ENCODE results near the gene TBCB. TPM values are rescaled to one million over a fixed set of nuclear protein-coding genes. Genes with fewer than 3 reads are reported as not detected.

Gene TBCB
- total RNA-seq, 4 donors from 2014 or later = 57.4 to 122 (median 96.7) TPM

- in situ Hi-C loops (cut with MboI; ENCODE audit: low sequenced_read_pairs in 4 of 4) (no loop called here), intact Hi-C loops (cut with DNase I; ENCODE audit: low total_unique reads) (loop anchor here (5.0 to 10.0 kb wide), 3 partner anchors 36 to 396 kb away; partner anchors contain the start of genes HSPB6, PROSER3, TBCB and ZNF146)
- no peak for TF ChIP-seq CTCF (IDR thresholded peaks at IDR 0.05 in 4 of 5, conservative IDR thresholded peaks at IDR 0.05 in 1 of 5)
- no peak for TF ChIP-seq POLR2A (IDR thresholded peaks at IDR 0.05)
- ATAC-seq (no peak), DNase-seq (no peak)
- no peaks in the 10 kb centered on the region for H3K9me3 ChIP-seq
- H3K27ac ChIP-seq = peak overlapping the region; percentile 97 to 100 (median 100)
- H3K27me3 ChIP-seq = no peaks in the 10 kb centered on the region
- H3K4me3 ChIP-seq = peak overlapping the region; percentile 80 to 90 (median 90)
- H3K36me3 ChIP-seq = peaks cover 0 to 24% of the 10 kb centered on the region in 2 donors
- H3K4me1 ChIP-seq = peaks cover 24 to 29% of the 10 kb centered on the region in 2 donors
These were observed 37.9 kb downstream of the TBCB start for GRCh38 chr19:36153126-36153525.

GRCh38 chr19:36160821-36161596 lies 45.7 kb downstream of the TBCB start:
- intact Hi-C loops (cut with DNase I; ENCODE audit: low total_unique reads) (no loop called here), in situ Hi-C loops (cut with MboI; ENCODE audit: low sequenced_read_pairs in 4 of 4) (no loop called here)
- no peaks in the 10 kb centered on the region for H3K27me3 ChIP-seq
- no peak for TF ChIP-seq CTCF (IDR thresholded peaks at IDR 0.05 in 4 of 5, conservative IDR thresholded peaks at IDR 0.05 in 1 of 5)
- TF ChIP-seq POLR2A (IDR thresholded peaks at IDR 0.05) = no peak
- no peak for DNase-seq
- H3K4me3 ChIP-seq = no peak overlapping the region
- H3K9me3 ChIP-seq = no peaks in the 10 kb centered on the region
- no peaks in the 10 kb centered on the region for H3K36me3 ChIP-seq
- no peak for ATAC-seq
- no peaks in the 10 kb centered on the region for H3K4me1 ChIP-seq
- H3K27ac ChIP-seq = no peak overlapping the region

- no peaks in the 10 kb centered on the region for H3K36me3 ChIP-seq
- DNase-seq (no peak), ATAC-seq (no peak)
- TF ChIP-seq POLR2A (IDR thresholded peaks at IDR 0.05) (no peak), CTCF (IDR thresholded peaks at IDR 0.05 in 4 of 5, conservative IDR thresholded peaks at IDR 0.05 in 1 of 5) (no peak)
- no peak overlapping the region for H3K4me3 ChIP-seq
- H3K27ac ChIP-seq = no peak overlapping the region
- in situ Hi-C loops (cut with MboI; ENCODE audit: low sequenced_read_pairs in 4 of 4) (no loop called here), intact Hi-C loops (cut with DNase I; ENCODE audit: low total_unique reads) (no loop called here)
- H3K4me1 ChIP-seq = no peaks in the 10 kb centered on the region
- no peaks in the 10 kb centered on the region for H3K27me3 ChIP-seq
- no peaks in the 10 kb centered on the region for H3K9me3 ChIP-seq
These were observed 48.5 kb downstream of the TBCB start for GRCh38 chr19:36163813-36164212.

GRCh38 chr19:36169084-36169760 lies 54.0 kb downstream of the TBCB start:
- H3K27me3 ChIP-seq = no peaks in the 10 kb centered on the region
- peaks cover 10 to 13% of the 10 kb centered on the region in 2 donors for H3K4me1 ChIP-seq
- ATAC-seq (peak; percentile 29 to 41), DNase-seq (peak in 1 of 2 donors; percentile 34)
- intact Hi-C loops (cut with DNase I; ENCODE audit: low total_unique reads) = loop anchor here (1.0 kb wide), 1 partner anchor 109 kb away; no protein-coding TSS in a partner anchor
- no peak overlapping the region for H3K4me3 ChIP-seq
- in situ Hi-C loops (cut with MboI; ENCODE audit: low sequenced_read_pairs in 4 of 4) = loop anchor here in 3 of 4 donors (5.0 kb wide), 2 partner anchors 37 to 42 kb away; no protein-coding TSS in a partner anchor
- no peaks in the 10 kb centered on the region for H3K36me3 ChIP-seq
- peak overlapping the region; percentile 57 to 84 (median 72) for H3K27ac ChIP-seq
- TF ChIP-seq POLR2A (IDR thresholded peaks at IDR 0.05) = no peak
- TF ChIP-seq CTCF (IDR thresholded peaks at IDR 0.05 in 4 of 5, conservative IDR thresholded peaks at IDR 0.05 in 1 of 5) = no peak
- no peaks in the 10 kb centered on the region for H3K9me3 ChIP-seq
